ENCODE measurements around the gene DDX23.

DDX23 gene

DNA sequence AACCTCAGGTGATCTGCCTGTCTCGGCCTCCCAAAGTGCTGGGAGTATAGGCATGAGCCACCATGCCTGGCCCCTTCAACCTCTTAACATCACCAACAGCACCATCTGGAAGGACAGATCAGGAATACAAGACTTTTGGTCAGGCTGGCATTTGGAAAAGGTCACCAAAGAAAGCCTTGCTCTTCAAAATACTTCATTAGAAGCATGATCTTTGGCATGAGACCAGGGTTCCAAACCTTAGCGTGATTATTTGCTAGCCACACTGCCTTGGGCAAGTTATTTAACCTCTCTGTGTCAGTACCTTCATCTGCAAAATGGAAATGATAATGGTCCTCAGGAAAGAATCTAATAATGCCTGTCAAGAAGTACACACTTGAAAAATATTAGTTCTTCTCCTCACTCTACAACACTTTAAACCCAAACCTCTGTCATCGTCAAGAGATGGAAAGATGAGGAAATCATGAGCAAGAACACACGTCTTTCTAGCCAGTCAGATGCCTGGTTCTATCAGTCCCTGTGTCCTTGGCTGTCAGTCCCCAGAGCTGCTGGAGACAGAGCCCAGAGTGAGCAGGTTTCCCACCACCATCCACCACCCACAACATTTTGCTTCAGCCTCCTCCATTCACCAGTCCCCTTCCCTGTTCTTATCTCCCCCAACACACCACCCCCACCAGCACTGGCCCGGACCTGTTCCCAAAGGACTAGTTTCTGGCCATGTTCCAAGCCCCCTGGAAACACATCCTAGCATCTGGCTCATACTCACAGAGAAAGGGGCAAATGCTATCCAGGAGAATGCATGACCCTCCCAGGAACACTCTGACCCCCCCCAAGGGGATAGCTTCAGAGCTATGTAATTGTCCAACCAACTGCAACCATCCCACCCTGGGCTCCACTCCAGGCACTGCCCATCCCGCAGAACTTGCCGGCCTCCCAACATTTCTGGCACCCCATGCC is 65.1 kb downstream of the DDX23 start:
- H3K4me3 ChIP-seq (ENCODE audit: low read depth, low read length), result peak overlapping the region; percentile 80
- TF ChIP-seq, protein P1, sequence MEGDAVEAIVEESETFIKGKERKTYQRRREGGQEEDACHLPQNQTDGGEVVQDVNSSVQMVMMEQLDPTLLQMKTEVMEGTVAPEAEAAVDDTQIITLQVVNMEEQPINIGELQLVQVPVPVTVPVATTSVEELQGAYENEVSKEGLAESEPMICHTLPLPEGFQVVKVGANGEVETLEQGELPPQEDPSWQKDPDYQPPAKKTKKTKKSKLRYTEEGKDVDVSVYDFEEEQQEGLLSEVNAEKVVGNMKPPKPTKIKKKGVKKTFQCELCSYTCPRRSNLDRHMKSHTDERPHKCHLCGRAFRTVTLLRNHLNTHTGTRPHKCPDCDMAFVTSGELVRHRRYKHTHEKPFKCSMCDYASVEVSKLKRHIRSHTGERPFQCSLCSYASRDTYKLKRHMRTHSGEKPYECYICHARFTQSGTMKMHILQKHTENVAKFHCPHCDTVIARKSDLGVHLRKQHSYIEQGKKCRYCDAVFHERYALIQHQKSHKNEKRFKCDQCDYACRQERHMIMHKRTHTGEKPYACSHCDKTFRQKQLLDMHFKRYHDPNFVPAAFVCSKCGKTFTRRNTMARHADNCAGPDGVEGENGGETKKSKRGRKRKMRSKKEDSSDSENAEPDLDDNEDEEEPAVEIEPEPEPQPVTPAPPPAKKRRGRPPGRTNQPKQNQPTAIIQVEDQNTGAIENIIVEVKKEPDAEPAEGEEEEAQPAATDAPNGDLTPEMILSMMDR (IDR thresholded peaks at IDR 0.05; ENCODE audit: insufficient read depth, low read length, missing control alignments), result no peak
- CTCF ChIA-PET, result interaction anchor here (1.9 to 15.5 kb wide), 3 partner anchors 9 to 32 kb away, joined by 7 to 601 read pairs (median 41); no protein-coding TSS in a partner anchor
- DNase-seq (ENCODE audit: low read depth, low spot score), result no peak
- POLR2A ChIA-PET, result no interaction called here

- CTCF ChIA-PET, result interaction anchor here (1.2 to 5.4 kb wide), 4 partner anchors 10 to 30 kb away, joined by 3 to 41 read pairs (median 9); no protein-coding TSS in a partner anchor
- TF ChIP-seq, protein P1 (IDR thresholded peaks at IDR 0.05; ENCODE audit: insufficient read depth, low read length, missing control alignments), result no peak
- no peak overlapping the region for H3K4me3 ChIP-seq (ENCODE audit: low read depth, low read length)
- POLR2A ChIA-PET, result no interaction called here
- no peak for DNase-seq (ENCODE audit: low read depth, low spot score)
These were observed 68.5 kb downstream of the DDX23 start for GRCh38 chr12:48783432-48783831.

GRCh38 chr12:48782457-48783395 is 69.2 kb downstream of the DDX23 start:
- CTCF ChIA-PET, result interaction anchor here (1.2 to 5.4 kb wide), 5 partner anchors 9 to 30 kb away, joined by 3 to 41 read pairs (median 14); no protein-coding TSS in a partner anchor
- TF ChIP-seq, protein P1 (IDR thresholded peaks at IDR 0.05; ENCODE audit: insufficient read depth, low read length, missing control alignments), result no peak
- DNase-seq (ENCODE audit: low read depth, low spot score), result no peak
- POLR2A ChIA-PET, result interaction anchor here (0.6 kb wide), 1 partner anchor 79 kb away, joined by 3 read pairs; no protein-coding TSS in a partner anchor
- no peak overlapping the region for H3K4me3 ChIP-seq (ENCODE audit: low read depth, low read length)

DNA sequence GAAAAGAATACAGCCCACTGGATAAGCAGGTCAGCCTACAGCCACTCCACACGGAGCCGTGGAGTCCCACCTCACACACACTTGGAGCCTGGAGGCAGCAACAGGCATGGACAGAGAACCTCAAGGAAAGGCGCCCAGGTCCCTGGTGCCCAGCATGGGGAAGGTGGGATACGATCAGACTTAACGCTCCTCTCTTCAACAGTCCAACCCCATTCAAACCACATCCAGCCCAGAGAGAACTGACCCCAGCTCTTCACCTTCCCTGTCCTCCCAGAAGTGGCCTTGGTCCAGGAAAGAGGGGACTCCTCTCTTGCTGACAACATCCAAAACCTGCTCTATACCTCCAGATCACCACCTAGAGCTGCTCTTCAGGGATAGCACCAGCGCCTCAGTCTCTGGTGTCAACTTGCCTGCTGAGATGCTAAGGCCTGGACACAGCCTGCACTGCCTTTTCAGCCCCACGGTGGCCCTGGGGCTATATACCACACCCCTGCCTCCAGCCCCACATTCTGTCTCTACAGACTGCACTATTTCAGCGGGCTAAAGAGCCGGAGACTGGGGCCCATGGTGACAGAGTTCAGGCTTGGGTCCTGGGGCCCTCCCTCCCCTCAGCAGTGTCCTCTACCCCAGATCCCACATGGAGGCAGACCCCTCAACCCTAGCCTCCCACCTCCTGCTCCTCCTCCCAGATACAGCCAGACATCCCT is 70.1 kb downstream of the DDX23 start:
- ChIA-PET CTCF (interaction anchor here (3.6 to 5.4 kb wide), 3 partner anchors 14 to 33 kb away, joined by 24 to 41 read pairs (median 33); no protein-coding TSS in a partner anchor), POLR2A (interaction anchor here (0.6 kb wide), 1 partner anchor 78 kb away, joined by 3 read pairs; no protein-coding TSS in a partner anchor)
- TF ChIP-seq, protein P1 (IDR thresholded peaks at IDR 0.05; ENCODE audit: insufficient read depth, low read length, missing control alignments), result no peak
- no peak for DNase-seq (ENCODE audit: low read depth, low spot score)
- H3K4me3 ChIP-seq (ENCODE audit: low read depth, low read length), result no peak overlapping the region

DNA sequence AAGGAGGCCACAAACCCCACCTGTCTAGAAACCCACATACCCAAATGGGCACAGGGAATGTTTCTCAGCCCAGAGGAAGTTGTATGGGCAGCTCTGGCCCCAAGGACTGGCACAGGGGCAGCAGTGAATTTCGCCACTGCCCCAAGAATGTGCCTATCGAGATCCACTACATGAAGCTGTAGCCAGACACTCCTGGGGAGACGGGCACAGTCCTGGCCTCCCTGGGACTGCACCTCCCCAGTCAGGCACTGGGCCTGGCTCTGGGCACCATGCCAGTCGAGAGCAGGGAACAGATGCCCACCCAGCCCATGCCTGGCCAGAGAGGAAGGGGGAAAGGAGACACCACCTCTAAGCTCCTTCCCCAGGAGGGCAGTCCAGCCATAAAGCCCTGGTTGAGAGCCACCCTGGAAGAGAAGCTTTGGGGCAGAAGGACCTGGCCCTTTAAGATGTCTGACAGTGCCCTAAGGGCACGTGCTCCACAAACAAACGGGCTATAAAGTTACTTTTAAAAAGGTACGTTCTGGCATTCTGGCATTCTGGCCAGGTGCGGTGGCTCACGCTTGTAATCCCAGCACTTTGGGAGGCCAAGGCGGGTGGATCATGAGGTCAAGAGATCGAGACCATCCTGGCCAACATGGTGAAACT is 71.5 kb downstream of the DDX23 start:
- no peak for DNase-seq (ENCODE audit: low read depth, low spot score)
- ChIA-PET CTCF (interaction anchor here (1.0 to 4.9 kb wide), 6 partner anchors 9 to 35 kb away, joined by 3 to 33 read pairs (median 16); partner anchors contain the start of gene ADCY6), POLR2A (no interaction called here)
- no peak overlapping the region; the same call in 1 of the 2 replicates for H3K4me3 ChIP-seq (ENCODE audit: low read depth, low read length)
- TF ChIP-seq, protein P1 (IDR thresholded peaks at IDR 0.05; ENCODE audit: insufficient read depth, low read length, missing control alignments), result no peak
